Measurements from ENCODE around the gene ZNF385A. TPM values are rescaled to one million over a fixed set of nuclear protein-coding genes. Genes with fewer than 3 reads are reported as not detected.

Gene ZNF385A
- total and polyA plus RNA-seq, 2 of the 13 experiments (the other 11 are each of a cell fraction or from before 2014, with no cell fraction given) = 0.44 to 0.67 TPM

DNA sequence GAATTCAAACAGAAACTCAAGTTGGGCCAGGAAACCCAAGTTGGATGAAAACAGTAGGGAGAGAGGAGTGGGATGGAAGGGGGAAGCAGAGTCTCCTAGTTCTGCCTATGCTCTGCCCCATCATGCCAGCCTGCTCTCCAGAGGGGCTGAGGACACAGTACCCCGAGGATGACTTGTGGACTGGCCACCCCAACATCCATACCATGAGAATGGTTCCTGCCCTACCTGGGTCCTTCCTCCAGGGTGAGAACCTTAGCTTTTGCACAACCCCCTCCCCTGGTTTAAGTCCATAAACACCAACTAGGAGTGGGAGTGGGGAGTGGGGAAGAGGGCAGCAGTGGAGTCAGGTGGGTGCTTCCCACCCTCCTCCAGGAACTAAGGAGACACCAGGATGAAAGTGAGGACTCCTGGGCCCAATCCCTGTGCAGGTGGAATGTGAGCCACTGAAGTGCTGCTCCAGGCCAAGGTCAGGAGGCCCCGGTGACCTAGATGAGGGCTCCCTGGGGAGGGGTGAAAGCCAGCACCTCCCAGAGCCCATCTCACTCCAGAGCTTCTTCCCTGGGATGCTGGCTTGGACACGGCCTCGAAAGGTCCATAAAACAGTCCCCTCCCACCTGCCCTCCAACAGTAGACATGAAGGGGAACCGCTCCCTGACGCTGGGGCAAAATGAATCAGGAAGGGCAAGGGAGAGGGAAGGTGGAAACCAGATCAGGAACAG is 6.6 kb downstream of the ZNF385A start:
- POLR2A ChIA-PET = no interaction called here
- no peak for FAIRE-seq
- TF ChIP-seq KDM5B (CRISPR knock-in tag; IDR thresholded peaks at IDR 0.05; ENCODE audit: borderline replicate concordance) (no peak), JARID2 (CRISPR knock-in tag; IDR thresholded peaks at IDR 0.05; ENCODE audit: insufficient replicate concordance) (no peak), ZNF260 (CRISPR knock-in tag; IDR thresholded peaks at IDR 0.05; ENCODE audit: borderline replicate concordance, low read depth) (no peak), NR2F1 (CRISPR knock-in tag; IDR thresholded peaks at IDR 0.05) (0 out of 4 replicates have a peak, but pooled peaks of 1 of the 2 experiments have one; percentile 36), NR2F6 (IDR thresholded peaks at IDR 0.05) (peak; percentile 55), NR2F6 (CRISPR knock-in tag; IDR thresholded peaks at IDR 0.05) (peak; percentile 27; the same call in 1 of the 2 replicates), GPN1 (CRISPR knock-in tag; IDR thresholded peaks at IDR 0.05; ENCODE audit: borderline replicate concordance) (no peak), ZFX (CRISPR knock-in tag; IDR thresholded peaks at IDR 0.05; ENCODE audit: low read depth) (no peak), HCFC1 (IDR thresholded peaks at IDR 0.05; ENCODE audit: low read depth, low read length) (no peak), PATZ1 (CRISPR knock-in tag; IDR thresholded peaks at IDR 0.05) (peak; percentile 31; the same call in 1 of the 2 replicates), ZNF709 (CRISPR knock-in tag; IDR thresholded peaks at IDR 0.05) (no peak), FOXP4 (CRISPR knock-in tag; IDR thresholded peaks at IDR 0.05) (no peak)
- TF ChIP-seq, protein P1, sequence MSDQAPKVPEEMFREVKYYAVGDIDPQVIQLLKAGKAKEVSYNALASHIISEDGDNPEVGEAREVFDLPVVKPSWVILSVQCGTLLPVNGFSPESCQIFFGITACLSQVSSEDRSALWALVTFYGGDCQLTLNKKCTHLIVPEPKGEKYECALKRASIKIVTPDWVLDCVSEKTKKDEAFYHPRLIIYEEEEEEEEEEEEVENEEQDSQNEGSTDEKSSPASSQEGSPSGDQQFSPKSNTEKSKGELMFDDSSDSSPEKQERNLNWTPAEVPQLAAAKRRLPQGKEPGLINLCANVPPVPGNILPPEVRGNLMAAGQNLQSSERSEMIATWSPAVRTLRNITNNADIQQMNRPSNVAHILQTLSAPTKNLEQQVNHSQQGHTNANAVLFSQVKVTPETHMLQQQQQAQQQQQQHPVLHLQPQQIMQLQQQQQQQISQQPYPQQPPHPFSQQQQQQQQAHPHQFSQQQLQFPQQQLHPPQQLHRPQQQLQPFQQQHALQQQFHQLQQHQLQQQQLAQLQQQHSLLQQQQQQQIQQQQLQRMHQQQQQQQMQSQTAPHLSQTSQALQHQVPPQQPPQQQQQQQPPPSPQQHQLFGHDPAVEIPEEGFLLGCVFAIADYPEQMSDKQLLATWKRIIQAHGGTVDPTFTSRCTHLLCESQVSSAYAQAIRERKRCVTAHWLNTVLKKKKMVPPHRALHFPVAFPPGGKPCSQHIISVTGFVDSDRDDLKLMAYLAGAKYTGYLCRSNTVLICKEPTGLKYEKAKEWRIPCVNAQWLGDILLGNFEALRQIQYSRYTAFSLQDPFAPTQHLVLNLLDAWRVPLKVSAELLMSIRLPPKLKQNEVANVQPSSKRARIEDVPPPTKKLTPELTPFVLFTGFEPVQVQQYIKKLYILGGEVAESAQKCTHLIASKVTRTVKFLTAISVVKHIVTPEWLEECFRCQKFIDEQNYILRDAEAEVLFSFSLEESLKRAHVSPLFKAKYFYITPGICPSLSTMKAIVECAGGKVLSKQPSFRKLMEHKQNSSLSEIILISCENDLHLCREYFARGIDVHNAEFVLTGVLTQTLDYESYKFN (CRISPR knock-in tag; conservative IDR thresholded peaks at IDR 0.05) = no peak

More for the DNA sequence above, 6.6 kb downstream of the ZNF385A start:
- H2AFZ ChIP-seq (ENCODE audit: low read length) = no peak overlapping the region
- H3K27me3 ChIP-seq (ENCODE audit: control insufficient read depth in 1 of 2, insufficient read depth in 2 of 2, low read length in 2 of 2) = peaks cover 0 to 14% of the 10 kb centered on the region in 2 experiments; a peak in 1 of 5 replicates
- ATAC-seq = peak; percentile 7; the same call in 2 of the 3 replicates
- peak overlapping the region; percentile 100 for H3K4me2 ChIP-seq (ENCODE audit: low read depth, low read length)
- no peak overlapping the region for H3K9ac ChIP-seq (ENCODE audit: insufficient read depth, low read depth, low read length)
- no peaks in the 10 kb centered on the region for H4K20me1 ChIP-seq (ENCODE audit: insufficient read depth, low read length)
- H3K4me3 ChIP-seq (replicated peaks in 1 of 3; ENCODE audit: insufficient read depth in 1 of 3, low read depth in 2 of 3, low read length in 3 of 3) = peak overlapping the region in 1 of 3 experiments; percentile 71; a peak in 2 of 6 replicates
- DNase-seq (ENCODE audit: low spot score) = no peak
- WGBS (ENCODE audit: low lambda C conversion rate) = 44% methylated on average over 4 of the region's 6 CpGs
- intact Hi-C loops (cut with micrococcal nuclease; ENCODE audit: unreplicated experiment) = no loop called here
- no peak overlapping the region for H3K27ac ChIP-seq (ENCODE audit: extremely low read length, insufficient read depth, low read length)
- H3K4me1 ChIP-seq (ENCODE audit: insufficient read depth, low read length) = peaks cover 19% of the 10 kb centered on the region
- BruUV-seq (replicated peaks) = no TSS peak
- no peaks in the 10 kb centered on the region for H3K9me3 ChIP-seq (ENCODE audit: low read length)
- H3K36me3 ChIP-seq (replicated peaks in 1 of 2; ENCODE audit: control insufficient read depth in 1 of 2, insufficient read depth in 2 of 2, low read length in 2 of 2) = no peaks in the 10 kb centered on the region
- in situ Hi-C loops (cut with HindIII; ENCODE audit: extremely low pct_ligation_motif_present, low pct_unique_long_range_greater_than_20kb) = loop anchor here (10.0 kb wide), 1 partner anchor 383 kb away; no protein-coding TSS in a partner anchor
- CTCF ChIA-PET (ENCODE audit: low intra/inter-chr PET ratio, low total read pairs) = interaction anchor here (2.0 to 2.4 kb wide), 3 partner anchors 9 to 163 kb away, joined by 9 to 27 read pairs (median 18); no protein-coding TSS in a partner anchor
- H3K79me2 ChIP-seq (ENCODE audit: insufficient read depth, low read length) = no peaks in the 10 kb centered on the region

Data from HepG2 (cell line).